ENCODE data around the gene IQCF5. TPM values are rescaled to one million over a fixed set of nuclear protein-coding genes. Genes with fewer than 3 reads are reported as not detected.

IQCF5 gene
- total RNA-seq (2012; rRNA removed) (not detected in 2 replicates), polyA plus RNA-seq (2012; rRNA removed) (not detected in 2 replicates), Bru-seq, nascent RNA (not detected), BruChase-seq, experiment 1, labeled RNA remaining after a 6-hour chase (percentile 17 among the genes with signal in this experiment), BruChase-seq, experiment 2, labeled RNA remaining after a 2-hour chase (percentile 14 among the genes with signal in this experiment)
- not detected in 2 replicates for polyA plus RNA-seq (2012; cell fraction: cytosol; rRNA removed)
- not detected in 2 replicates for polyA plus RNA-seq (2012; cell fraction: nucleus; rRNA removed; ENCODE audit: low replicate concordance)
- long read RNA-seq: 0 reads

DNA sequence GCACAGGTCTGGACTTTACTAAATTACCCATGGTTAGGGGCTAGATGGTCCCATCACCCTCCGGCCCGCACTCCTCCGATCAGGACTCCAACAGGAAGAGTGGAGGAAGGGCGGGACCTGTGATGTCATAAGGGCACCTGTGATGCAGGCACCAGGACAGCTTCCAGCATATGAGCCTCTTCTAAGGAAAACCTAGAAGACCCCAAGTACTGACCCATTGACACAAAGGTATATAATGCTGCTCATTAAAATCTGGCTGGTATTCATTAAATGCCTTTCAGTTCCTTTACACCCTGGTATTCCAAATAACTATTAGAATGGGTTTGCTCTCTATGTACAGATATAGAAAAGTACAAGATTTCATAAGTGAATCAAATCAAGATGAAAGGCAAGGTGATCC lies at the start of gene IQCF5:
IQCF5 (minus strand) TSS at position 101 of the 400 bp plus-strand sequence; CDS start at position 31, 70 bp downstream.
- no peak within 1 kb of the TSS for H2AFZ ChIP-seq (replicated peaks; ENCODE audit: low read length, poor library complexity)
- no peaks in the 10 kb centered on the region for H3K4me1 ChIP-seq (ENCODE audit: control insufficient read depth, insufficient read depth, low read length)
- POLR2A ChIA-PET (ENCODE audit: unreplicated experiment): no interaction called here
- no peak within 1 kb of the TSS for H4K8ac ChIP-seq (ENCODE audit: low read depth in 2 of 2, low read length in 2 of 2)
- H3K9me3 ChIP-seq (ENCODE audit: control insufficient read depth, insufficient read depth, low read length): no peaks in the 10 kb centered on the region
- no peaks in the 10 kb centered on the region for H4K20me1 ChIP-seq (ENCODE audit: insufficient read depth, low read length)
- no peak within 1 kb of the TSS for H2AK5ac ChIP-seq (ENCODE audit: low read depth, low read length)
- intact Hi-C loops (cut with micrococcal nuclease) (no loop called here), dilution Hi-C loops (cut with HindIII; ENCODE audit: low sequenced_read_pairs, unreplicated experiment) (no loop called here), in situ Hi-C loops (cut with MboI; ENCODE audit: low sequenced_read_pairs) (no loop called here)
- 50% methylated on average over 2 of the region's 4 CpGs; no CpG with 5 or more reads in 1 of the 2 experiments for WGBS, 2 experiments (ENCODE audit: extremely low coverage in 2 of 2, insufficient read length in 1 of 2)
- BruUV-seq (replicated peaks): no TSS peak
- DNase-seq: no peak
- CTCF ChIA-PET: no interaction called here
- H2BK15ac ChIP-seq (ENCODE audit: low read depth, low read length): no peak within 1 kb of the TSS
- no peak within 1 kb of the TSS for H3K23ac ChIP-seq (ENCODE audit: low read depth, low read length)
- no peak within 1 kb of the TSS for H2BK120ac ChIP-seq (ENCODE audit: low read depth, low read length)
- H3K4me3 ChIP-seq (ENCODE audit: insufficient read depth, low read depth, low read length): no peak within 1 kb of the TSS
- ATAC-seq (ENCODE audit: low read depth): no peak
- H3K18ac ChIP-seq (ENCODE audit: low read depth, low read length): no peak within 1 kb of the TSS
- TF ChIP-seq RCOR1 (IDR thresholded peaks at IDR 0.05; ENCODE audit: insufficient replicate concordance, low read length) (no peak), MAFK (IDR thresholded peaks at IDR 0.05; ENCODE audit: low read depth, low read length) (no peak), CEBPB (IDR thresholded peaks at IDR 0.05; ENCODE audit: low read depth, low read length) (no peak), MAZ (IDR thresholded peaks at IDR 0.05; ENCODE audit: borderline replicate concordance, low read depth, low read length) (no peak), RFX5 (IDR thresholded peaks at IDR 0.05; ENCODE audit: low read depth, low read length) (no peak), RAD21 (IDR thresholded peaks at IDR 0.05; ENCODE audit: low read length) (no peak), SMC3 (IDR thresholded peaks at IDR 0.05; ENCODE audit: low read depth, low read length) (no peak), POLR2A (IDR thresholded peaks at IDR 0.05; ENCODE audit: low read depth, low read length) (no peak), ELK1 (IDR thresholded peaks at IDR 0.05; ENCODE audit: borderline replicate concordance, low read depth, low read length) (no peak), FOS (IDR thresholded peaks at IDR 0.05; ENCODE audit: low read depth, low read length) (no peak), CHD1 (IDR thresholded peaks at IDR 0.05; ENCODE audit: low read depth, low read length) (no peak), NFE2L2 (IDR thresholded peaks at IDR 0.05; ENCODE audit: low read depth, low read length) (no peak)
- TF ChIP-seq, protein P1, sequence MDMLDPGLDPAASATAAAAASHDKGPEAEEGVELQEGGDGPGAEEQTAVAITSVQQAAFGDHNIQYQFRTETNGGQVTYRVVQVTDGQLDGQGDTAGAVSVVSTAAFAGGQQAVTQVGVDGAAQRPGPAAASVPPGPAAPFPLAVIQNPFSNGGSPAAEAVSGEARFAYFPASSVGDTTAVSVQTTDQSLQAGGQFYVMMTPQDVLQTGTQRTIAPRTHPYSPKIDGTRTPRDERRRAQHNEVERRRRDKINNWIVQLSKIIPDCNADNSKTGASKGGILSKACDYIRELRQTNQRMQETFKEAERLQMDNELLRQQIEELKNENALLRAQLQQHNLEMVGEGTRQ (IDR thresholded peaks at IDR 0.05; ENCODE audit: low read depth, low read length): no peak
- H3K4me2 ChIP-seq (ENCODE audit: low read depth, low read length): no peak within 1 kb of the TSS
- no peaks in the 10 kb centered on the region for H3K27me3 ChIP-seq (ENCODE audit: control insufficient read depth, insufficient read depth, low read length)
- H2BK20ac ChIP-seq (ENCODE audit: low read depth, low read length): no peak within 1 kb of the TSS
- no peak within 1 kb of the TSS for H3K14ac ChIP-seq (replicated peaks; ENCODE audit: low read depth, low read length)
- H3K79me1 ChIP-seq (ENCODE audit: low read depth in 1 of 2, low read length in 2 of 2): no peaks in the 10 kb centered on the region
- no peak within 1 kb of the TSS for H3K56ac ChIP-seq (ENCODE audit: extremely low read depth, insufficient read depth, low read length)
- H3K9me1 ChIP-seq (ENCODE audit: insufficient read depth, low read length): no peaks in the 10 kb centered on the region
- no peak within 1 kb of the TSS for H2BK5ac ChIP-seq (ENCODE audit: low read depth, low read length, poor library complexity, severe bottlenecking)
- no peaks in the 10 kb centered on the region for H3K36me3 ChIP-seq (ENCODE audit: control insufficient read depth, insufficient read depth, low read length)
- no peak within 1 kb of the TSS for H4K5ac ChIP-seq (ENCODE audit: low read depth, low read length)
- H3K9ac ChIP-seq (ENCODE audit: low read depth, low read length): no peak within 1 kb of the TSS
- no peak within 1 kb of the TSS for H3K27ac ChIP-seq (ENCODE audit: insufficient read depth, low read length)
- no peak within 1 kb of the TSS for H3K4ac ChIP-seq (ENCODE audit: low read depth, low read length)
- H4K91ac ChIP-seq (ENCODE audit: insufficient read depth, low read depth, low read length): no peak within 1 kb of the TSS
- no peak within 1 kb of the TSS for H2AK9ac ChIP-seq (replicated peaks; ENCODE audit: low read depth, low read length, poor library complexity)
